ENCODE results near the gene CACNG3.

GRCh38 chr16:24286741-24287405, 30.7 kb downstream of the CACNG3 start:
- no peak for TF ChIP-seq POLR2A (IDR thresholded peaks at IDR 0.05; ENCODE audit: extremely low read depth, insufficient read length)
- TF ChIP-seq CTCF (IDR thresholded peaks at IDR 0.05; ENCODE audit: low read depth, low read length), result no peak

All from NB4 (cell line).